Vagina (tissue), 2 donors: ENCODE results near the gene NALCN. TPM values are rescaled to one million over a fixed set of nuclear protein-coding genes. Genes with fewer than 3 reads are reported as not detected.

Experiments
- DNase-seq, 2 donors: peaks; one replicate each; pipeline ENCODE4 v3.0.0-alpha.2; 2017; ENCODE audit errors: extremely low spot score in 2 of 2
- H3K27ac ChIP-seq: fragments of 200-600 bp; sonication (generic); one replicate; pipeline ENCODE4 v1.5.1; 2019
- H3K27me3 ChIP-seq: fragments of 200-600 bp; sonication (generic); one replicate; pipeline ENCODE4 v1.5.1; 2019
- H3K36me3 ChIP-seq, 2 donors: fragments of 200-600 bp; sonication (generic); one replicate each; pipeline ENCODE4 v1.5.1; 2017 to 2019
- H3K4me1 ChIP-seq: fragments of 200-600 bp; sonication (generic); one replicate; pipeline ENCODE4 v1.5.1; 2019
- H3K4me3 ChIP-seq, 2 donors: fragments of 200-600 bp; sonication (generic); 1 replicate in 1 of 2; 2 replicates in 1 of 2; pipeline ENCODE4 v1.5.1; 2016 to 2019
- H3K9me3 ChIP-seq: fragments of 200-600 bp; sonication (generic); one replicate; pipeline ENCODE4 v1.5.1; 2019
- CTCF ChIP-seq, 3 experiments: fragments of 450-650 bp in 2 of 3; fragments of 200-600 bp in 1 of 3; sonication (generic) in 1 of 3; IDR thresholded peaks; one replicate each; pipeline ENCODE4 v1.5.1; 2017 to 2019; ENCODE audit warnings: antibody characterized with exemption in 3 of 3, mild to moderate bottlenecking in 2 of 3, moderate library complexity in 2 of 3
- POLR2A ChIP-seq, 2 donors: fragments of 450-650 bp; IDR thresholded peaks; one replicate each; pipeline ENCODE4 v1.6.1; 2017; ENCODE audit warnings: antibody characterized with exemption in 2 of 2, mild to moderate bottlenecking in 2 of 2, moderate library complexity in 2 of 2
- POLR2AphosphoS5 ChIP-seq, 2 donors: sonication (generic); formaldehyde crosslinking; IDR thresholded peaks; one replicate each; pipeline ENCODE4 v1.9.0; 2017; ENCODE audit warnings: antibody characterized with exemption in 2 of 2, mild to moderate bottlenecking in 2 of 2, low read depth in 1 of 2; ENCODE audit not compliant: insufficient read depth in 1 of 2
- intact Hi-C: fragments of 100-400 bp; cut with DNase I; formaldehyde crosslinking; loops from one replicate; pipeline ENCODE4 v1.15.1; 2023
- total RNA-seq: library from RNA; depleted of rRNA; stranded (reverse); fragments of >200 nt; gene quantifications from one replicate; pipeline ENCODE4 v1.2.3, GENCODE V29; 2016

Gene NALCN
- total RNA-seq, 1 donor from 2014 or later = 1.7 TPM

DNA sequence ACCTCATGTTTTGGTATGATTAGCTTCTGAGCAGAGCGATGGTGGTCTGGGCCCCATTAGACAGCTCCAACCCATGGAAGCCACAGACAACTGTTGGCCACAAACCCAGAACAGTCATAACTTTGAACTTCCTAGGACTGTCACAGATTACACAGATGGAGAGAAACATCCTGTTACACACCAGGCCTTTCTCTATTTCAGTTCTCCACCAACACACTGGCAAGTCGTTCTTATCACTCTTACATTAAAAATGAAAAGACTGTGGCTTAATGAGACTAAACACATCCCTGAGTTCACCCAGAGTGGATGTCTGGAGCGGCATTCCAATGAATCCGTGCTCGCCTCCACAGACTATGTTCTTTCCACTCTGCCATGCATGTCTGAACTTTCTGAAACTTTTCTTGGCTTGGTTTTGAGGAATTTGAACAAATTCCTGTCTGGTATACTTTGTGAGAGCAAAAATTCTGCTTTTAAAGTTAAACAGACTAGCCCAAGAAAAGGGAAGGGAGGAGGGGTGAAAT, 109.1 kb downstream of the NALCN start:
- intact Hi-C loops = no loop called here
- H3K27me3 ChIP-seq = no peaks in the 10 kb centered on the region
- DNase-seq = no peak
- no peaks in the 10 kb centered on the region for H3K4me1 ChIP-seq
- no peak overlapping the region for H3K4me3 ChIP-seq
- TF ChIP-seq POLR2AphosphoS5 (IDR thresholded peaks at IDR 0.05; ENCODE audit: insufficient read depth in 1 of 2, low read depth in 1 of 2) (no peak), CTCF (IDR thresholded peaks at IDR 0.05) (no peak), POLR2A (IDR thresholded peaks at IDR 0.05) (no peak)
- H3K36me3 ChIP-seq = no peaks in the 10 kb centered on the region
- H3K27ac ChIP-seq = no peak overlapping the region
- H3K9me3 ChIP-seq = no peaks in the 10 kb centered on the region

GRCh38 chr13:101306773-101307172, 109.5 kb downstream of the NALCN start:
- Histone ChIP-seq H3K4me3 (no peak overlapping the region), H3K27me3 (no peaks in the 10 kb centered on the region), H3K9me3 (no peaks in the 10 kb centered on the region), H3K27ac (no peak overlapping the region), H3K36me3 (no peaks in the 10 kb centered on the region), H3K4me1 (no peaks in the 10 kb centered on the region)
- TF ChIP-seq POLR2A (IDR thresholded peaks at IDR 0.05) = no peak
- no peak for TF ChIP-seq CTCF (IDR thresholded peaks at IDR 0.05)
- no peak for TF ChIP-seq POLR2AphosphoS5 (IDR thresholded peaks at IDR 0.05; ENCODE audit: insufficient read depth in 1 of 2, low read depth in 1 of 2)
- DNase-seq = no peak
- intact Hi-C loops = no loop called here

GRCh38 chr13:101305981-101306411, 110.3 kb downstream of the NALCN start:
- no peak overlapping the region for H3K27ac ChIP-seq
- no peaks in the 10 kb centered on the region for H3K36me3 ChIP-seq
- H3K9me3 ChIP-seq = no peaks in the 10 kb centered on the region
- intact Hi-C loops = no loop called here
- no peaks in the 10 kb centered on the region for H3K4me1 ChIP-seq
- no peaks in the 10 kb centered on the region for H3K27me3 ChIP-seq
- TF ChIP-seq POLR2AphosphoS5 (IDR thresholded peaks at IDR 0.05; ENCODE audit: insufficient read depth in 1 of 2, low read depth in 1 of 2) (no peak), POLR2A (IDR thresholded peaks at IDR 0.05) (no peak), CTCF (IDR thresholded peaks at IDR 0.05) (no peak)
- no peak overlapping the region for H3K4me3 ChIP-seq
- no peak for DNase-seq

DNA sequence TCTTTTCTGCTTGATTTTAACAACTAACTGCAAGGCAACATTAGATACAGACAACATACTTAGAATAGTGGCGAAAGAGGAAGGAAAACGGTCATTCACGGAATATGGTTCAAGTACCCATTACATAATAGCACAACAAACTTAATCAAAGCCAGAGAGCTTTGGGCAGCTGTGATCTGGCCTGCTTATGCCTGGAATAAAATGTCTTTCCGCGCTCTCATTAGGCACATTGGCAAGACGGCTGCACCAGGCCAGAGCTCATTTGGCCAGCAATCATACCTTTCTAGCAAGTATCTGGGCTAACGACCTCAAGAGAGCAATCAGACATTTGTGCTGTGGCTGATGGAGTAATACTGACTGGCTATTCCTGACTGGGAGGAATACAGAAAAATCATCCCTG, 112.8 kb downstream of the NALCN start:
- no peak overlapping the region for H3K27ac ChIP-seq
- TF ChIP-seq POLR2AphosphoS5 (IDR thresholded peaks at IDR 0.05; ENCODE audit: insufficient read depth in 1 of 2, low read depth in 1 of 2) = no peak
- no peak for TF ChIP-seq CTCF (IDR thresholded peaks at IDR 0.05)
- TF ChIP-seq POLR2A (IDR thresholded peaks at IDR 0.05) = no peak
- no peaks in the 10 kb centered on the region for H3K9me3 ChIP-seq
- no peak overlapping the region for H3K4me3 ChIP-seq
- no peak for DNase-seq
- intact Hi-C loops = no loop called here
- no peaks in the 10 kb centered on the region for H3K4me1 ChIP-seq
- H3K27me3 ChIP-seq = no peaks in the 10 kb centered on the region
- H3K36me3 ChIP-seq = no peaks in the 10 kb centered on the region

DNA sequence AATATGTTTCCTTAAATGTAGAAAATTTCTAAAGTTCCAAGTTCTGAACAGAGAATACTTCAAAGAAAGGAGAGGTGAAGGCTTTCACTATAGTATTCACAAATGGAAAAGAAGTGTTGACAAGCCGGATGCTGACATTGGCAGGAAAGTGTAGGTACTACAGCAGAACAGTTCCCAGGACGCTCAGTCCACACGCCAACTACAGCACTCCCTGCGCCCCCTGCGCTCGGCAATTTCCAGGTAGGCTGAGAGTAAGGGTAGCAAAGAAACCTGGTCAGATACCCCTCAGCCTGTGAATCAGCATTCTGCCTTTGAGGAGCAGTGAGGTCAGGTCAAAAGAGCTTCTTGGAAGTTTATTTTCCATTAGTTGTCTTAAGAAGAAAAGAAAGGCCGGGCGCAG, 115.3 kb downstream of the NALCN start:
- no peaks in the 10 kb centered on the region for H3K4me1 ChIP-seq
- no peak for TF ChIP-seq POLR2AphosphoS5 (IDR thresholded peaks at IDR 0.05; ENCODE audit: insufficient read depth in 1 of 2, low read depth in 1 of 2)
- no peak for TF ChIP-seq POLR2A (IDR thresholded peaks at IDR 0.05)
- no peak for TF ChIP-seq CTCF (IDR thresholded peaks at IDR 0.05)
- H3K27me3 ChIP-seq = no peaks in the 10 kb centered on the region
- no peak overlapping the region for H3K4me3 ChIP-seq
- DNase-seq = no peak
- intact Hi-C loops = no loop called here
- no peaks in the 10 kb centered on the region for H3K36me3 ChIP-seq
- H3K27ac ChIP-seq = no peak overlapping the region
- no peaks in the 10 kb centered on the region for H3K9me3 ChIP-seq
